ENCODE data around the gene LDB2. TPM values are rescaled to one million over a fixed set of nuclear protein-coding genes. Genes with fewer than 3 reads are reported as not detected.
"Not testable (repeated sequence)": the region's sequence is repeated elsewhere in the genome, so short reads cannot be mapped to it uniquely, and the experiment has no call there.

Gene LDB2
- total RNA-seq, 4 donors from 2014 or later, result 33.7 to 191 (median 43.5) TPM

DNA sequence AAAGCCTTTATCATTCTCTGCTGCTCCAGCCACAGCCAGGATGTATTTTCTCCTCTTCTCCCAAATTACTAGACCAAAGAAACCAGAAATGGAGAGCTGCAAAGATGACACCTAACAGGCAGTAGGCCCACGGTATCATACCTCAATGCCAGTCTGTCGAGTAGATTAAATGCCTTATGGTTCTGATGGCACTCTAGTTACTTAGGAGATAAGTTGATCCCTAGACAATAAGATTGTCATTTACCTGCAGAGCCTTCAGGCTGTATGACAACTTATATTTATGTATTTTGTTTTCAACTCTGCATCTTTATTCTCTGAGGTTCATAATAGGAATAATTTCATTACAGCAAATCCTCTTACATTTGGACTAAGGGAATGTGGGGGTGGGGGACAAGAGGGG, 262.1 kb downstream of the LDB2 start:
- DNase-seq (ENCODE audit: low spot score) (no peak), ATAC-seq (ENCODE audit: low FRiP score) (no peak)
- no peak for TF ChIP-seq CTCF (IDR thresholded peaks at IDR 0.05)

DNA sequence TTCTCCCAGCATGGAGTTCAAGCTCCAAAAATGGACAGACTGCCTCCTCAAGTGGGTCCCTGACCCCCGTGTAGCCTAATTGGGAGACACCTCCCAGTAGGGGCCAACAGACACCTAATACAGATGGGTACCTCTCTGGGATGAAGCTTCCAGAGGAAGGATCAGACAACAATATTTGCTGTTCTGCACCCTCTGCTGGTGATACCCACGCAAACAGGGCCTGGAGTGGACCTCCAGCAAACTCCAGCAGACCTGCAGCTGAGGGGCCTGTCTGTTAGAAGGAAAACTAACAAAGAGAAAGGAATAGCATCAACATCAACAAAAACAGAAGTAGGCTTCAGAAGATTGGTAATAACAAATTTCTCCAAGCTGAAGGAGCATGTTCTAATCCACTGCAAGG, 269.2 kb downstream of the LDB2 start:
- not testable (repeated sequence) for ATAC-seq (ENCODE audit: low FRiP score)

DNA sequence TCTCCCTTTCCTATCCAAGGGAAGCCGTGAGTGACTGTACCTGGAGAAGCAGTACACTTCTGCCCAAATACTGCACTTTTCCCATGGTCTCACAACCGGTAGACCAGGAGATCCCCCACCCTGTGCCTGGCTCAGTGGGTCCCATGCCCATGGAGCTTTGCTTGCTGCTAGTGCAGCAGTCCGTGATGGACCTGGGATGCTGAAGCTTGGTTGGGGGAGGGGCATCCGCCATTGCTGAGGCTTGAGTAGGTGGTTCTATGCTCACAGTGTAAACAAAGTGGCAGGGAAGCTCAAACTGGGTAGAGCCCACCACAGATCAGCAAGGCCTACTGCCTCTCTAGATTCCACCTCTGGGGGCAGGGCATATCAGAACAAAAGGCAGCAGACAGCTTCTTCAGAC, 269.6 kb downstream of the LDB2 start:
- not testable (repeated sequence) for ATAC-seq (ENCODE audit: low FRiP score); DNase-seq (ENCODE audit: low spot score)

More for the DNA sequence above, 269.2 kb downstream of the LDB2 start:
- DNase-seq (ENCODE audit: low spot score), result not testable (repeated sequence)

DNA sequence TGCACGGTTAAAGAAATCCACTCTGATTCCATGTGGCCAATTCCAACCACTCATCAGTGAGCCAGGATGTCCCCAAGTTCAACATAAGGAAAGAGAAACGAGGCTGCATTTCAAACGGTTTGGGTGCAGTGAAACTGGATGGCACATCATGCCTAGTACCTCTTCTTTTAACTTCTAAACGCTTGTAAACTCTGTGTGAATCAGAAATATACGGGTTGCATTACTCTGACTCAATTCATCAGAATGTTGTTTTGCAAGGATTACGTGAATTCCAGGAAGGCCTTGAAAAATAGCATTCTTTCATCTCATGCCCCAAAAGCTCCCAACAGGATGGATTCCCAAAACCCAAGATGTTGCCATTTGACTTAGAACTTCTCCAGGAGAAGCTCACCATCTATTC, 270.4 kb downstream of the LDB2 start:
- ATAC-seq (ENCODE audit: low FRiP score) (peak; percentile 78), DNase-seq (ENCODE audit: low spot score) (no peak)
- no peak for TF ChIP-seq CTCF (IDR thresholded peaks at IDR 0.05)

GRCh38 chr4:16626945-16627344, 271.5 kb downstream of the LDB2 start:
- DNase-seq (ENCODE audit: low spot score), result peak; percentile 31
- peak; percentile 95 for ATAC-seq (ENCODE audit: low FRiP score)
- no peak for TF ChIP-seq CTCF (IDR thresholded peaks at IDR 0.05)

DNA sequence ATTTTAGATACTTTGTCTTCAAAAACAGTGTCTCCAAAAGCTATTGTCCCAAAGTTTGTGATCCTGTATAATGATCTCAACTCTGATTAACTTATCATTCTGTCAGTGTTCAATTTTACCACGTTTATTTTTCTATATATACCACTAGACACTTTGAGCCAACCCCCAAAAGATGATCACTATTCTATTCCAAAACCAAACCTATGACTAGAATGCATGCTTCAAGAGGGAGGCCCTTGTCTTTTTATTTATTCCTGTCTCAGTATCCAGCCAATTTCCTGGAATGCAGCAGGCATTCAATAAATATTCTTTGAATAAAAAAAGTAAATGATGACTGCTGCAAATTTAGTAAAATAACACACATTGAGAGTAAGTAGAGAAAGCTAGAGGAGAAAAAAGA, 275.6 kb downstream of the LDB2 start:
- ATAC-seq (ENCODE audit: low FRiP score) (no peak), DNase-seq (ENCODE audit: low spot score) (no peak)
- TF ChIP-seq CTCF (IDR thresholded peaks at IDR 0.05), result no peak

GRCh38 chr4:16617435-16617834, 281.0 kb downstream of the LDB2 start:
- TF ChIP-seq CTCF (IDR thresholded peaks at IDR 0.05), result no peak
- DNase-seq (ENCODE audit: low spot score) (no peak), ATAC-seq (ENCODE audit: low FRiP score) (no peak)

DNA sequence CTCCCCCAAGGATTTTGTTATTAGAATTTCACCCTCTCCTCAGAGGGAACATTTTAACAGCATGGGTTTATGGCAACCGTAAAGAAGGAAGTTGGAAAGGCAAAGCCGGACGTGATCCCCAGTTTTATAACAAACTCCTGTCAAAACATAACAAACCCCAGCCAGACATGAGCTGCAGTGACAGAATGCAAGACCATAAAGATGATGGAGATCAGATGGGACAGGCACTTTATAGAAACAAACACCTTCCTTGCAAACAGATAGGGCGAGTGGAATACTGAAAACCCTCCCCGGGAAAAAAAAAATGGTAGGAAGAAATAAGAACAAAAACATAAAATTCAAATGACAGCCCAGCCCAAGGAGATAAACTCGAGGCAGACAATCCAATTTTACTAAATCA, 281.4 kb downstream of the LDB2 start:
- ATAC-seq (ENCODE audit: low FRiP score) (no peak), DNase-seq (ENCODE audit: low spot score) (no peak)
- TF ChIP-seq CTCF (IDR thresholded peaks at IDR 0.05), result no peak
